ENCODE data around the gene KRT13.

DNA sequence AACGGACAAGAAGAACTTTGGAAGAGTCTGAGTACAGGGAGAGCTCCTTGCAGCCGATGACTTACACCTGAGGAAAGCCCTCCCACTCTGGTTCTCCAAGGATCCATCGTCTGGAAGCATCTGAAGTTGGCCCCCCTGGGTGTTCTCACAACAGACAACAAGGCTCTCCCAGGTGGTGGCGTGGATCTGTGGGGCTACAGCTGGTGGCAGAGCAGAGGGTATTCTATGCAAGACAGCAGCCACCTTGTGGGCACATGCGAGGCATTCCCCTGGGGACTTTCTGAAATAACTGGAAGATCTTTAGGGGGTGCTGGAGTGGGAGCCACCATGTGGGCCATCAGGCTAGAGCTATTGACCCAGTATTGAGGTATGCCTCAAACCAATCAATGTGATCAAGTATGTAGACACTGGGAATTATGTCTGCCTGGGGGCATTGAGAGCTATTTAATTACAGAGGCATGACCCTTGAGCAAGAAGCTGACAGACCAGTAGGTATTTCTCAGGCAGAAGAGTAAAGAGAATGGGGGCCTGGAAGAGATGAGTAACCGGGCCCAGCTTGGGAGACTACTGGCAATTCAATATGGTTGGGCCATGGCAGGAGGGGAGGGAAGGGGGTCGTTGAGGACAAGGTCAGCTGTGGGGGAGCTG is 29.6 kb upstream of the KRT13 start:
- TF ChIP-seq, protein P1, sequence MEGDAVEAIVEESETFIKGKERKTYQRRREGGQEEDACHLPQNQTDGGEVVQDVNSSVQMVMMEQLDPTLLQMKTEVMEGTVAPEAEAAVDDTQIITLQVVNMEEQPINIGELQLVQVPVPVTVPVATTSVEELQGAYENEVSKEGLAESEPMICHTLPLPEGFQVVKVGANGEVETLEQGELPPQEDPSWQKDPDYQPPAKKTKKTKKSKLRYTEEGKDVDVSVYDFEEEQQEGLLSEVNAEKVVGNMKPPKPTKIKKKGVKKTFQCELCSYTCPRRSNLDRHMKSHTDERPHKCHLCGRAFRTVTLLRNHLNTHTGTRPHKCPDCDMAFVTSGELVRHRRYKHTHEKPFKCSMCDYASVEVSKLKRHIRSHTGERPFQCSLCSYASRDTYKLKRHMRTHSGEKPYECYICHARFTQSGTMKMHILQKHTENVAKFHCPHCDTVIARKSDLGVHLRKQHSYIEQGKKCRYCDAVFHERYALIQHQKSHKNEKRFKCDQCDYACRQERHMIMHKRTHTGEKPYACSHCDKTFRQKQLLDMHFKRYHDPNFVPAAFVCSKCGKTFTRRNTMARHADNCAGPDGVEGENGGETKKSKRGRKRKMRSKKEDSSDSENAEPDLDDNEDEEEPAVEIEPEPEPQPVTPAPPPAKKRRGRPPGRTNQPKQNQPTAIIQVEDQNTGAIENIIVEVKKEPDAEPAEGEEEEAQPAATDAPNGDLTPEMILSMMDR (IDR thresholded peaks at IDR 0.05; ENCODE audit: insufficient read depth, low read length) = no peak
- TF ChIP-seq POLR2AphosphoS5 (IDR thresholded peaks at IDR 0.05; ENCODE audit: low read depth) (no peak), SPI1 (IDR thresholded peaks at IDR 0.05; ENCODE audit: borderline replicate concordance, low read depth) (no peak), GABPA (IDR thresholded peaks at IDR 0.05; ENCODE audit: low read depth) (no peak)
- TF ChIP-seq, protein P2, sequence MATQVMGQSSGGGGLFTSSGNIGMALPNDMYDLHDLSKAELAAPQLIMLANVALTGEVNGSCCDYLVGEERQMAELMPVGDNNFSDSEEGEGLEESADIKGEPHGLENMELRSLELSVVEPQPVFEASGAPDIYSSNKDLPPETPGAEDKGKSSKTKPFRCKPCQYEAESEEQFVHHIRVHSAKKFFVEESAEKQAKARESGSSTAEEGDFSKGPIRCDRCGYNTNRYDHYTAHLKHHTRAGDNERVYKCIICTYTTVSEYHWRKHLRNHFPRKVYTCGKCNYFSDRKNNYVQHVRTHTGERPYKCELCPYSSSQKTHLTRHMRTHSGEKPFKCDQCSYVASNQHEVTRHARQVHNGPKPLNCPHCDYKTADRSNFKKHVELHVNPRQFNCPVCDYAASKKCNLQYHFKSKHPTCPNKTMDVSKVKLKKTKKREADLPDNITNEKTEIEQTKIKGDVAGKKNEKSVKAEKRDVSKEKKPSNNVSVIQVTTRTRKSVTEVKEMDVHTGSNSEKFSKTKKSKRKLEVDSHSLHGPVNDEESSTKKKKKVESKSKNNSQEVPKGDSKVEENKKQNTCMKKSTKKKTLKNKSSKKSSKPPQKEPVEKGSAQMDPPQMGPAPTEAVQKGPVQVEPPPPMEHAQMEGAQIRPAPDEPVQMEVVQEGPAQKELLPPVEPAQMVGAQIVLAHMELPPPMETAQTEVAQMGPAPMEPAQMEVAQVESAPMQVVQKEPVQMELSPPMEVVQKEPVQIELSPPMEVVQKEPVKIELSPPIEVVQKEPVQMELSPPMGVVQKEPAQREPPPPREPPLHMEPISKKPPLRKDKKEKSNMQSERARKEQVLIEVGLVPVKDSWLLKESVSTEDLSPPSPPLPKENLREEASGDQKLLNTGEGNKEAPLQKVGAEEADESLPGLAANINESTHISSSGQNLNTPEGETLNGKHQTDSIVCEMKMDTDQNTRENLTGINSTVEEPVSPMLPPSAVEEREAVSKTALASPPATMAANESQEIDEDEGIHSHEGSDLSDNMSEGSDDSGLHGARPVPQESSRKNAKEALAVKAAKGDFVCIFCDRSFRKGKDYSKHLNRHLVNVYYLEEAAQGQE (IDR thresholded peaks at IDR 0.05; ENCODE audit: insufficient replicate concordance, low read depth) = no peak
